Measurements from ENCODE around the gene PDXDC1. TPM values are rescaled to one million over a fixed set of nuclear protein-coding genes. Genes with fewer than 3 reads are reported as not detected.
"Not testable (repeated sequence)": the region's sequence is repeated elsewhere in the genome, so short reads cannot be mapped to it uniquely, and the experiment has no call there.

The PDXDC1 gene, protein sequence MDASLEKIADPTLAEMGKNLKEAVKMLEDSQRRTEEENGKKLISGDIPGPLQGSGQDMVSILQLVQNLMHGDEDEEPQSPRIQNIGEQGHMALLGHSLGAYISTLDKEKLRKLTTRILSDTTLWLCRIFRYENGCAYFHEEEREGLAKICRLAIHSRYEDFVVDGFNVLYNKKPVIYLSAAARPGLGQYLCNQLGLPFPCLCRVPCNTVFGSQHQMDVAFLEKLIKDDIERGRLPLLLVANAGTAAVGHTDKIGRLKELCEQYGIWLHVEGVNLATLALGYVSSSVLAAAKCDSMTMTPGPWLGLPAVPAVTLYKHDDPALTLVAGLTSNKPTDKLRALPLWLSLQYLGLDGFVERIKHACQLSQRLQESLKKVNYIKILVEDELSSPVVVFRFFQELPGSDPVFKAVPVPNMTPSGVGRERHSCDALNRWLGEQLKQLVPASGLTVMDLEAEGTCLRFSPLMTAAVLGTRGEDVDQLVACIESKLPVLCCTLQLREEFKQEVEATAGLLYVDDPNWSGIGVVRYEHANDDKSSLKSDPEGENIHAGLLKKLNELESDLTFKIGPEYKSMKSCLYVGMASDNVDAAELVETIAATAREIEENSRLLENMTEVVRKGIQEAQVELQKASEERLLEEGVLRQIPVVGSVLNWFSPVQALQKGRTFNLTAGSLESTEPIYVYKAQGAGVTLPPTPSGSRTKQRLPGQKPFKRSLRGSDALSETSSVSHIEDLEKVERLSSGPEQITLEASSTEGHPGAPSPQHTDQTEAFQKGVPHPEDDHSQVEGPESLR
- total RNA-seq (2014; rRNA removed) = 62.6 and 75.4 TPM in 2 replicates
- percentile 70 among the genes with signal in this experiment for Bru-seq, nascent RNA
- percentile 73 among the genes with signal in this experiment for BruChase-seq, experiment 1, labeled RNA remaining after a 6-hour chase
- BruChase-seq, experiment 2, labeled RNA remaining after a 2-hour chase = percentile 75 among the genes with signal in this experiment
- long read RNA-seq, full-length matches to known transcripts = 89 of 233 reads
- long read RNA-seq, partial matches to known transcripts = 67 of 233 reads
- long read RNA-seq, other reads (novel, unspliced or antisense) = 77 of 233 reads

DNA sequence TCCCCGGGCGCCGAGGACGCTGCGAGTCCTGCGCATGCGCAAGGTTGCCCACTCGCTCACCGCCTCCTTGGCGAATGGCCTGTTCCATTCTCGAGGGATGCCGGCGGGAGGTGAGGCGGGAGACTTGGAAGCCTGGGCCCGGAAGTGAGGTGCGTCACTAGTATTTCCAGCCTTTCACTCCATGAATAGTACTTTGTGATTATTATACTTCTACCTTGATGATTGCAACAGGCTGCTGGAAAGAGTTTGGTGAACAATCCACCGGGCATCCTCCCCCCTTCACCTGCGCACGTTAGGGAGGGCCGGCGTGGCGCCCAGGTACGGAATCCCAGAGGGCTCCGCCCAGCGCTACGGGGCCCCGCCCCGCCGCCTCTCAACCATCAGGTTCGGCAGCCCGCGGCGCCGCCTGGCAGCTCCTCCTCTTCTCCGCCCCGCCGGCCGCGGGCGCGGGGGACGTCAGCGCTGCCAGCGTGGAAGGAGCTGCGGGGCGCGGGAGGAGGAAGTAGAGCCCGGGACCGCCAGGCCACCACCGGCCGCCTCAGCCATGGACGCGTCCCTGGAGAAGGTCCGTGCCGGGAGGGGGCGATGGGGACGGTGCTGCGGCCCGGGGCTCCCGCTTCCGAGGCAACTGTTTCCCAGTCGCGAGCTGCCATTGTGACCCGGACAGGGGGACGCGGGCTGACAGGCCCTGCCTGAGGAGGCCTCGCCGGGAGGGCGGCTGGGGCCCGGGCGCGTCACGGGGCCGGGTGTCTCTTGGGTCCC, at the start of gene PDXDC1:
Gene PDXDC1, plus strand, starts transcription at position 371 of the 762 bp plus-strand sequence. Its CDS starts 174 bp downstream, at position 545.
- Histone ChIP-seq H3K4me3 (ENCODE audit: low read length) (peak within 1 kb of the TSS; percentile 77), H3K9ac (ENCODE audit: low read length) (peak within 1 kb of the TSS; percentile 93), H3K27ac (ENCODE audit: low read length) (peak within 1 kb of the TSS; percentile 42), H2AFZ (ENCODE audit: low read length) (peak within 1 kb of the TSS; percentile 89), H3K4me2 (ENCODE audit: low read length) (peak within 1 kb of the TSS; percentile 87), H3K79me2 (ENCODE audit: low read length) (peaks cover 46% of the 10 kb centered on the region)
- BruUV-seq (replicated peaks); intact Hi-C loops (cut with micrococcal nuclease); H3K9me3 ChIP-seq (ENCODE audit: low read length); H3K36me3 ChIP-seq (ENCODE audit: low read depth, low read length); H3K4me1 ChIP-seq (ENCODE audit: insufficient read depth, low read length); POLR2A ChIA-PET (ENCODE audit: unreplicated experiment); H3K27me3 ChIP-seq (ENCODE audit: low read length); H4K20me1 ChIP-seq (ENCODE audit: low read length); H3K9me2 ChIP-seq (replicated peaks; ENCODE audit: low read length); H3F3A ChIP-seq (ENCODE audit: low read length, unreplicated experiment); CTCF ChIA-PET: not testable (repeated sequence)
- peak; percentile 98 for DNase-seq
- peak; percentile 94 for ATAC-seq

GRCh38 chr16:14928064-14928714, 46.6 kb upstream of the PDXDC1 start:
- H4K20me1 ChIP-seq (ENCODE audit: low read length); H3K4me2 ChIP-seq (ENCODE audit: low read length); H3K4me3 ChIP-seq (ENCODE audit: low read length); H3K36me3 ChIP-seq (ENCODE audit: low read depth, low read length); H3K9me2 ChIP-seq (replicated peaks; ENCODE audit: low read length); CTCF ChIA-PET; H3K79me2 ChIP-seq (ENCODE audit: low read length); H3K27me3 ChIP-seq (ENCODE audit: low read length); H3K9me3 ChIP-seq (ENCODE audit: low read length); H3K4me1 ChIP-seq (ENCODE audit: insufficient read depth, low read length); intact Hi-C loops (cut with micrococcal nuclease); POLR2A ChIA-PET (ENCODE audit: unreplicated experiment); H3K9ac ChIP-seq (ENCODE audit: low read length); H3K27ac ChIP-seq (ENCODE audit: low read length); H3F3A ChIP-seq (ENCODE audit: low read length, unreplicated experiment); BruUV-seq (replicated peaks); ATAC-seq; H2AFZ ChIP-seq (ENCODE audit: low read length): not testable (repeated sequence)
- DNase-seq = peak; percentile 0

DNA sequence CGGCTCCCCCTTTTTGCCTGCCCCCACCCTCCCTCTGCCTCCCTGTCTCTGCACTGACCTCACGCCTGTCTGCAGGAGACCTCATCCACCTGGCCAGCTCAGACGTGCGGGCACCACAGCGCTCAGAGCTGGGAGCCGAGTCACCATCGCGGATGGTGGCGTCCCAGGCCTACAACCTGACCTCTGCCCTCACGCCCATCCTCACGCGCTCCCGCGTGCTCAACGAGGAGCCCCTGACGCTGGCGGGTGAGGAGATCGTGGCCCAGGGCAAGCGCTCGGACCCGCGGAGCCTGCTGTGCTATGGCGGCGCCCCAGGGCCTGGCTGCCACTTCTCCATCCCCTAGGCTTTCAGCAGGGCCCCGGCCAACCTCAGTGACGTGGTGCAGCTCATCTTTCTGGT, 45.6 kb upstream of the PDXDC1 start:
- H4K20me1 ChIP-seq (ENCODE audit: low read length); H3K9me3 ChIP-seq (ENCODE audit: low read length); H3K27ac ChIP-seq (ENCODE audit: low read length); H2AFZ ChIP-seq (ENCODE audit: low read length); POLR2A ChIA-PET (ENCODE audit: unreplicated experiment); intact Hi-C loops (cut with micrococcal nuclease); H3K9ac ChIP-seq (ENCODE audit: low read length); H3K36me3 ChIP-seq (ENCODE audit: low read depth, low read length); H3F3A ChIP-seq (ENCODE audit: low read length, unreplicated experiment); CTCF ChIA-PET; DNase-seq; H3K79me2 ChIP-seq (ENCODE audit: low read length); H3K4me1 ChIP-seq (ENCODE audit: insufficient read depth, low read length); ATAC-seq; H3K4me3 ChIP-seq (ENCODE audit: low read length); BruUV-seq (replicated peaks); H3K27me3 ChIP-seq (ENCODE audit: low read length); H3K4me2 ChIP-seq (ENCODE audit: low read length); H3K9me2 ChIP-seq (replicated peaks; ENCODE audit: low read length): not testable (repeated sequence)

GRCh38 chr16:14930246-14930645, 44.6 kb upstream of the PDXDC1 start:
- DNase-seq; H3K27ac ChIP-seq (ENCODE audit: low read length); H3K9ac ChIP-seq (ENCODE audit: low read length); POLR2A ChIA-PET (ENCODE audit: unreplicated experiment); H3K9me2 ChIP-seq (replicated peaks; ENCODE audit: low read length); H3K79me2 ChIP-seq (ENCODE audit: low read length); BruUV-seq (replicated peaks); H3K4me3 ChIP-seq (ENCODE audit: low read length); H3K27me3 ChIP-seq (ENCODE audit: low read length); H4K20me1 ChIP-seq (ENCODE audit: low read length); H3F3A ChIP-seq (ENCODE audit: low read length, unreplicated experiment); H3K36me3 ChIP-seq (ENCODE audit: low read depth, low read length); H3K9me3 ChIP-seq (ENCODE audit: low read length); CTCF ChIA-PET; H3K4me1 ChIP-seq (ENCODE audit: insufficient read depth, low read length); H2AFZ ChIP-seq (ENCODE audit: low read length); H3K4me2 ChIP-seq (ENCODE audit: low read length); ATAC-seq; intact Hi-C loops (cut with micrococcal nuclease): not testable (repeated sequence)

DNA sequence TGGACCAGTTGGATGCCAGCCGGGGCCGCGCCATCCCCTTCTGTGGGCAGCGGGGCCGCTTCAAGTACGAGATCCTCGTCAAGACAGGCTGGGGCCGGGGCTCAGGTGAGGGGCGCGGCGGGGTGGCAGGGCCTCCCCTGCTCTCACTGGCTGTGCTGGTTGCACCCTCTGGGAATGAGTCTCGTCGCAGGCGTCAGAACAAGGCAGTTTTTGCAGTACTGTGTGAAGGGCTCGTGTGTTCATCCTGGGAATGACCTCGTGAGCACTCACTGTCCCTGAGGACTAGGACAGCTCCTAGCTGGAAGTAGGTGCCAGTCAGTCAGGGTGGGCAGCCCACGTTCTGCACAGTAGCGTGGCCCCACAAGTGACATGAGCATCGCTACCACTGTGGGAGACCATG, 43.9 kb upstream of the PDXDC1 start:
- H3K9me2 ChIP-seq (replicated peaks; ENCODE audit: low read length); H3K36me3 ChIP-seq (ENCODE audit: low read depth, low read length); H3K4me3 ChIP-seq (ENCODE audit: low read length); DNase-seq; H3K27ac ChIP-seq (ENCODE audit: low read length); H3K27me3 ChIP-seq (ENCODE audit: low read length); H3K4me2 ChIP-seq (ENCODE audit: low read length); intact Hi-C loops (cut with micrococcal nuclease); CTCF ChIA-PET; H3K4me1 ChIP-seq (ENCODE audit: insufficient read depth, low read length); H3K9me3 ChIP-seq (ENCODE audit: low read length); H4K20me1 ChIP-seq (ENCODE audit: low read length); H3K9ac ChIP-seq (ENCODE audit: low read length); H2AFZ ChIP-seq (ENCODE audit: low read length); H3F3A ChIP-seq (ENCODE audit: low read length, unreplicated experiment); ATAC-seq; BruUV-seq (replicated peaks); H3K79me2 ChIP-seq (ENCODE audit: low read length); POLR2A ChIA-PET (ENCODE audit: unreplicated experiment): not testable (repeated sequence)
